Measurements from ENCODE around the gene FAM131A. TPM values are rescaled to one million over a fixed set of nuclear protein-coding genes. Genes with fewer than 3 reads are reported as not detected.

FAM131A gene
- total RNA-seq, 1 experiment from 2014 or later: 14.4 TPM

- Histone ChIP-seq H2BK120ac (ENCODE audit: low read depth, low read length, poor library complexity, severe bottlenecking) (no peak overlapping the region), H4K20me1 (ENCODE audit: control insufficient read depth, insufficient read depth, insufficient read length) (no peaks in the 10 kb centered on the region), H2BK5ac (ENCODE audit: insufficient read length, low read length) (no peak overlapping the region), H2BK12ac (ENCODE audit: insufficient read length, low read depth, low read length) (no peak overlapping the region), H2AFZ (ENCODE audit: low read length) (no peak overlapping the region), H3K79me2 (ENCODE audit: insufficient read depth, low read length) (no peaks in the 10 kb centered on the region), H2BK20ac (ENCODE audit: low read depth, low read length, poor library complexity, severe bottlenecking) (no peak overlapping the region), H4K8ac (replicated peaks; ENCODE audit: insufficient read length, low read depth, low read length) (no peak overlapping the region), H3K4me2 (ENCODE audit: insufficient read depth, insufficient read length, low read length) (no peak overlapping the region), H4K5ac (ENCODE audit: insufficient read length, low read depth, low read length) (no peak overlapping the region), H3K23me2 (ENCODE audit: insufficient read length, low read depth, low read length, poor library complexity, severe bottlenecking) (no peaks in the 10 kb centered on the region), H3K27me3 (ENCODE audit: insufficient read depth, low read length) (no peaks in the 10 kb centered on the region), H2BK15ac (ENCODE audit: low read depth, low read length) (no peak overlapping the region), H3K9me3 (ENCODE audit: control insufficient read depth, low read depth, low read length) (no peaks in the 10 kb centered on the region), H4K91ac (ENCODE audit: insufficient read length, low read depth, low read length) (no peak overlapping the region), H3K14ac (ENCODE audit: insufficient read depth, low read length) (no peak overlapping the region), H3K23ac (ENCODE audit: insufficient read length, low read depth, low read length) (no peak overlapping the region), H3T11ph (ENCODE audit: low read length) (no peak overlapping the region), H3K27ac (ENCODE audit: insufficient read length, low read depth, low read length) (no peak overlapping the region), H3K56ac (ENCODE audit: insufficient read length, low read depth, low read length) (no peak overlapping the region), H3K79me1 (ENCODE audit: insufficient read depth, low read depth, low read length, poor library complexity, severe bottlenecking) (no peaks in the 10 kb centered on the region), H2AK5ac (ENCODE audit: insufficient read length, low read length) (no peak overlapping the region), H3K4ac (ENCODE audit: low read depth, low read length) (no peak overlapping the region), H3K9ac (ENCODE audit: extremely low read depth, insufficient read length, low read length) (no peak overlapping the region), H3K4me1 (ENCODE audit: insufficient read depth, low read length) (no peaks in the 10 kb centered on the region), H3K18ac (ENCODE audit: insufficient read length, low read depth, low read length) (no peak overlapping the region)
- TF ChIP-seq CTCF (conservative IDR thresholded peaks at IDR 0.05): no peak
- DNase-seq: no peak
- peaks cover 6 to 7% of the 10 kb centered on the region in 2 experiments; a peak in 3 of 4 replicates for H3K4me1 Mint-ChIP-seq
- no peak overlapping the region; a peak in 1 of 5 replicates for H3K4me3 Mint-ChIP-seq
- peaks cover 36% of the 10 kb centered on the region for H3K27me3 Mint-ChIP-seq (ENCODE audit: low read depth)
- H3K27ac Mint-ChIP-seq: no peak overlapping the region
- H3K36me3 Mint-ChIP-seq (ENCODE audit: insufficient read depth in 1 of 3, low read depth in 3 of 3): no peaks in the 10 kb centered on the region
- no CpG with 5 or more reads among the region's 8 CpGs for WGBS (ENCODE audit: extremely low coverage, insufficient read length, low lambda C conversion rate)
- no peaks in the 10 kb centered on the region; a peak in 1 of 5 replicates for H3K9me3 Mint-ChIP-seq
Measured at GRCh38 chr3:184388164-184388935, 51.0 kb downstream of the FAM131A start.

All from H9 (cell line).